ENCODE measurements around the gene USP49. TPM values are rescaled to one million over a fixed set of nuclear protein-coding genes. Genes with fewer than 3 reads are reported as not detected.

The USP49 gene
- total and polyA plus RNA-seq, 12 donors = 0.58 to 2.0 (median 1.7) TPM

DNA sequence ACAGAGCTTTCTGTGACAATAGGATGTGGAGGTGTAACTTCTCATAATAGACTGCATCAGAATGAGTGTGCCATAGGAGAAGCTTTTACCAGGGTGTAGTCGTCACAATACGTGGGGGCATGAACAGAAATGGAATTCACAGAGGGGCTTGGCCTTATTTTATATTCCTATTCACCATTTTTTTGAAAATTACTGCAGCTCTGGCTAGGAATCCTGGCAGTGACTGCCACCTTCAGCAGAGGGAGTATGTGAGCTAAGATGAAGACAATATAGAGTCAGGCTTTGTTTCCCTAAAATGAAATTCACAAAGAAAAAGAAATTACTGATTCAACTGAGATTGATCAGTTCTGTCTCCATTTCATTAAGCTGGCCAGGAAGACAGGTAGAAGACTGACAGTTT is 93.8 kb downstream of the USP49 start:
- TF ChIP-seq CTCF (IDR thresholded peaks at IDR 0.05) = peak in 7 of 9 donors; percentile 20 to 52 (median 37)
- no peaks in the 10 kb centered on the region for H3K9me3 ChIP-seq
- peaks cover 0 to 8% (median 0%) of the 10 kb centered on the region in 9 donors for H3K4me1 ChIP-seq
- intact Hi-C loops (cut with DNase I) = no loop called here
- 62 to 79% methylated on average over 2 of the region's 2 CpGs for WGBS, 2 donors
- H3K36me3 ChIP-seq = peaks cover 0 to 65% (median 16%) of the 10 kb centered on the region in 9 donors
- H3K4me3 ChIP-seq = no peak overlapping the region
- ATAC-seq (no peak), DNase-seq (no peak)
- no peak overlapping the region for H3K27ac ChIP-seq
- no peaks in the 10 kb centered on the region for H3K27me3 ChIP-seq

DNA sequence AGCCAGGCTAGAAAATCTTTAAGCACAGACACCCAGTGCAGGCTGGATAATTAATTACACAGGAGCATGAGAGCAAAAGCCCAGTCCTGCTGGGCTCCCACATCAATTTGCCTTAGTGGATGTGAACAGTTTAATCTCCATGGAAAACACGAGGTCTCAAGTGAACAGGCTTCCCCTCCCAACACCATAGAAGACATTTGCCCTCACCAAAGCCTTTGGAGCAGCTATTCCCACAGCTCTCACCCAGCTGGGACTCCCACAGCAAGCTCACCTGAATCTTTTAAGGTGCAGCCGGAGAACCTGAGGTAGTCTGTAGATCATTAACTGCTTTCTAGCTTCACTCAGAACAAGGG is 95.6 kb downstream of the USP49 start:
- Histone ChIP-seq H3K36me3 (peaks cover 0 to 66% (median 11%) of the 10 kb centered on the region in 9 donors), H3K4me3 (no peak overlapping the region), H3K9me3 (no peaks in the 10 kb centered on the region), H3K4me1 (peaks cover 0 to 12% (median 0%) of the 10 kb centered on the region in 9 donors), H3K27ac (no peak overlapping the region), H3K27me3 (no peaks in the 10 kb centered on the region)
- no peak for TF ChIP-seq CTCF (IDR thresholded peaks at IDR 0.05)
- WGBS, 2 donors = 86 to 92% methylated on average over 2 of the region's 2 CpGs
- intact Hi-C loops (cut with DNase I) = loop anchor here in 3 of 10 donors (5.0 to 10.0 kb wide), 3 partner anchors 95 to 123 kb away; partner anchors contain the start of genes BYSL (in 1 of the 3), MED20 (in 1 of the 3) and USP49 (in 1 of the 3)
- DNase-seq = no peak
- no peak for ATAC-seq

GRCh38 chr6:41798901-41799558 is 96.1 kb downstream of the USP49 start:
- peaks cover 0 to 14% (median 3%) of the 10 kb centered on the region in 9 donors for H3K4me1 ChIP-seq
- peaks cover 0 to 69% (median 11%) of the 10 kb centered on the region in 9 donors for H3K36me3 ChIP-seq
- DNase-seq (no peak), ATAC-seq (no peak)
- H3K4me3 ChIP-seq = no peak overlapping the region
- WGBS, 2 donors = 97% methylated on average over 7 of the region's 7 CpGs
- H3K9me3 ChIP-seq = no peaks in the 10 kb centered on the region
- intact Hi-C loops (cut with DNase I) = loop anchor here in 3 of 10 donors (5.0 to 10.0 kb wide), 3 partner anchors 96 to 123 kb away; partner anchors contain the start of genes BYSL (in 1 of the 3), MED20 (in 1 of the 3) and USP49 (in 1 of the 3)
- no peak for TF ChIP-seq CTCF (IDR thresholded peaks at IDR 0.05)
- no peak overlapping the region for H3K27ac ChIP-seq
- no peaks in the 10 kb centered on the region for H3K27me3 ChIP-seq

- peaks cover 0 to 82% (median 18%) of the 10 kb centered on the region in 9 donors for H3K36me3 ChIP-seq
- peaks cover 0 to 33% (median 4%) of the 10 kb centered on the region in 9 donors for H3K4me1 ChIP-seq
- no peaks in the 10 kb centered on the region for H3K27me3 ChIP-seq
- H3K27ac ChIP-seq = no peak overlapping the region
- WGBS, 2 donors = 96% methylated on average over 2 of the region's 2 CpGs
- DNase-seq = no peak
- H3K4me3 ChIP-seq = no peak overlapping the region
- ATAC-seq = no peak
- H3K9me3 ChIP-seq = no peaks in the 10 kb centered on the region
- intact Hi-C loops (cut with DNase I) = loop anchor here in 3 of 10 donors (5.0 to 10.0 kb wide), 3 partner anchors 98 to 126 kb away; partner anchors contain the start of genes BYSL (in 1 of the 3), MED20 (in 1 of the 3) and USP49 (in 1 of the 3)
- TF ChIP-seq CTCF (IDR thresholded peaks at IDR 0.05) = no peak
Observed at GRCh38 chr6:41796474-41796873, 98.7 kb downstream of the USP49 start.

Data from heart right ventricle (tissue), 16 donors.